B cell (primary cell): Measurements from ENCODE around the gene ACTR1B. TPM values are rescaled to one million over a fixed set of nuclear protein-coding genes. Genes with fewer than 3 reads are reported as not detected.

ENCODE experiments used
- ATAC-seq: fragments of 200-7000 bp; cut with Tn5 transposase; one replicate; pipeline ENCODE4 v1.10.0; 2021; ENCODE audit warnings: low read depth, mild to moderate bottlenecking, moderate number of reproducible peaks, moderate library complexity
- CTCF ChIA-PET: fragments of 350-600 bp; sonication (Branson Sonifier 250); formaldehyde crosslinking; loops from one replicate; lab custom pipeline; 2021; ENCODE audit warnings: antibody characterized with exemption, inconsistent platforms; lab: Charles Lee
- POLR2A ChIA-PET: fragments of 350-600 bp; sonication (Branson Sonifier 250); formaldehyde crosslinking; loops from one replicate; lab custom pipeline; 2021; ENCODE audit warnings: antibody characterized with exemption; lab: Charles Lee
- DNase-seq: peaks from one replicate; pipeline ENCODE4 v3.0.0; 2013
- H2AFZ ChIP-seq: 2 replicates; pipeline ENCODE4 v1.6.1; 2012; ENCODE audit warnings: mild to moderate bottlenecking, low read depth, low read length; ENCODE audit not compliant: insufficient read depth, poor library complexity, severe bottlenecking
- H3K27ac ChIP-seq, 2 donors: 1 replicate in 1 of 2; 2 replicates in 1 of 2; pipeline ENCODE4 v1.5.1; 2012 to 2013; ENCODE audit warnings: low read length in 2 of 2, mild to moderate bottlenecking in 2 of 2, moderate library complexity in 1 of 2
- H3K27me3 ChIP-seq, 4 experiments: fragments of 200-600 bp in 1 of 4; sonication (generic) in 1 of 4; replicated peaks in 1 of 4; 1 replicate in 2 of 4; 2 replicates in 2 of 4; pipeline versions ENCODE4 v1.6.1 to v1.7.0; 2013 to 2016; ENCODE audit warnings: low read length in 3 of 4, mild to moderate bottlenecking in 2 of 4, mixed read lengths in 1 of 4, moderate library complexity in 1 of 4; ENCODE audit not compliant: insufficient read depth in 4 of 4, control insufficient read depth in 3 of 4; ENCODE audit errors: control extremely low read depth in 1 of 4
- H3K36me3 ChIP-seq, 2 experiments: replicated peaks in 1 of 2; 1 replicate in 1 of 2; 2 replicates in 1 of 2; pipeline versions ENCODE4 v1.6.1 to v1.7.1; 2013; ENCODE audit warnings: low read length in 1 of 2; ENCODE audit not compliant: insufficient read depth in 2 of 2, control insufficient read depth in 1 of 2; ENCODE audit errors: control extremely low read depth in 1 of 2, extremely low read depth in 1 of 2
- H3K4me1 ChIP-seq, 2 donors: fragments of 200-600 bp in 1 of 2; sonication (generic) in 1 of 2; 1 replicate in 1 of 2; 2 replicates in 1 of 2; pipeline versions ENCODE4 v1.5.1 to v1.6.1; 2013 to 2017; ENCODE audit warnings: low read length in 2 of 2; ENCODE audit not compliant: control insufficient read depth in 2 of 2, insufficient read depth in 2 of 2
- H3K4me2 ChIP-seq: replicated peaks from 2 replicates; pipeline ENCODE3; 2012; ENCODE audit warnings: mild to moderate bottlenecking, low read depth, low read length; ENCODE audit not compliant: poor library complexity, severe bottlenecking
- H3K4me3 ChIP-seq, 5 experiments: fragments of 200-600 bp in 1 of 5; sonication (generic) in 1 of 5; 1 replicate in 3 of 5; 2 replicates in 2 of 5; pipeline versions ENCODE4 v1.5.1 to v1.7.0; 2011 to 2016; ENCODE audit warnings: low read length in 4 of 5, mild to moderate bottlenecking in 4 of 5, low read depth in 2 of 5, control low read depth in 1 of 5, moderate library complexity in 1 of 5; ENCODE audit not compliant: insufficient read depth in 1 of 5; ENCODE audit errors: control extremely low read depth in 1 of 5, extremely low read depth in 1 of 5
- H3K79me2 ChIP-seq: fragments of 200-600 bp; sonication (generic); one replicate; pipeline ENCODE4 v1.6.0; 2016; ENCODE audit warnings: low read length; ENCODE audit not compliant: control insufficient read depth, insufficient read depth
- H3K9ac ChIP-seq: fragments of 200-600 bp; sonication (generic); 2 replicates; pipeline ENCODE4 v1.6.1; 2017; ENCODE audit warnings: mild to moderate bottlenecking, low read length, moderate library complexity
- H3K9me3 ChIP-seq, 3 donors: one replicate each; pipeline versions ENCODE4 v1.6.1 to v1.7.1; 2013; ENCODE audit warnings: low read length in 2 of 3; ENCODE audit not compliant: control insufficient read depth in 2 of 3, insufficient read depth in 1 of 3; ENCODE audit errors: control extremely low read depth in 1 of 3
- H4K20me1 ChIP-seq: 2 replicates; pipeline ENCODE4 v1.6.0; 2012; ENCODE audit warnings: mild to moderate bottlenecking, low read length; ENCODE audit not compliant: insufficient read depth, control insufficient read depth, poor library complexity, severe bottlenecking
- H3K27ac Mint-ChIP-seq: one replicate; pipeline ENCODE4 v1.8.0; 2021; ENCODE audit warnings: mixed read lengths
- H3K27me3 Mint-ChIP-seq: one replicate; pipeline ENCODE4 v1.8.0; 2021; ENCODE audit warnings: mixed read lengths
- H3K4me1 Mint-ChIP-seq: one replicate; pipeline ENCODE4 v1.8.0; 2021; ENCODE audit warnings: mixed read lengths
- H3K4me3 Mint-ChIP-seq: one replicate; pipeline ENCODE4 v1.8.0; 2021; ENCODE audit warnings: mixed read lengths
- H3K9me3 Mint-ChIP-seq: one replicate; pipeline ENCODE4 v1.8.0; 2022; ENCODE audit warnings: mixed read lengths; ENCODE audit not compliant: insufficient read depth
- CTCF ChIP-seq: fragments of 200-600 bp; IDR thresholded peaks from one replicate; pipeline ENCODE4 v1.8.0; 2022; ENCODE audit warnings: antibody characterized with exemption, mild to moderate bottlenecking
- EZH2 ChIP-seq: IDR thresholded peaks from 2 replicates; pipeline ENCODE4 v1.6.1; 2012; ENCODE audit warnings: borderline replicate concordance, low read depth, mild to moderate bottlenecking, moderate library complexity, low read length; ENCODE audit not compliant: insufficient read depth, poor library complexity, severe bottlenecking
- WGBS: methylation state at CpG from one replicate; pipeline ENCODE4 v1.1.5; 2013; ENCODE audit warnings: missing lambda C conversion rate; ENCODE audit not compliant: insufficient coverage; 5-methylcytosine and 5-hydroxymethylcytosine counted together
- intact Hi-C: fragments of 100-400 bp; cut with micrococcal nuclease; formaldehyde crosslinking; loops from one replicate; pipeline ENCODE4 v1.10.0; 2022
- polyA plus RNA-seq: library from polyadenylated mRNA; depleted of rRNA; stranded (reverse); fragments of >200 nt; gene quantifications from 2 replicates; pipeline ENCODE4 v1.2.3, GENCODE V29; 2012
- total RNA-seq, 2 donors: library from RNA; stranded (reverse); fragments of 120-200 nt in 1 of 2; gene quantifications; 1 replicate in 1 of 2; 2 replicates in 1 of 2; pipeline versions ENCODE4 v1.2.3 to v1.2.4, GENCODE V29; 2013 to 2022

The ACTR1B gene
- total and polyA plus RNA-seq, 2 donors (not counting 1 experiment from before 2014, with no cell fraction given), result 69.0 to 143 TPM

GRCh38 chr2:97706708-97707345 is 43.0 kb upstream of the ACTR1B start:
- Mint-ChIP-seq H3K4me3 (no peak overlapping the region), H3K27me3 (peaks cover 8% of the 10 kb centered on the region), H3K27ac (no peak overlapping the region), H3K9me3 (no peaks in the 10 kb centered on the region), H3K4me1 (peaks cover 3% of the 10 kb centered on the region)
- no peak for ATAC-seq
- Histone ChIP-seq H3K79me2 (no peaks in the 10 kb centered on the region), H3K4me3 (no peak overlapping the region), H4K20me1 (no peaks in the 10 kb centered on the region), H3K4me2 (no peak overlapping the region), H3K9me3 (no peaks in the 10 kb centered on the region), H2AFZ (no peak overlapping the region), H3K4me1 (peaks cover 0 to 5% of the 10 kb centered on the region in 2 donors), H3K36me3 (no peaks in the 10 kb centered on the region), H3K27ac (no peak overlapping the region), H3K27me3 (peaks cover 0 to 6% (median 0%) of the 10 kb centered on the region in 4 experiments), H3K9ac (no peak overlapping the region)
- no peak for DNase-seq
- POLR2A ChIA-PET, result no interaction called here
- TF ChIP-seq CTCF, result no peak
- no peak for TF ChIP-seq EZH2
- intact Hi-C loops, result no loop called here
- CTCF ChIA-PET, result interaction anchor here (1.0 to 7.6 kb wide), 3 partner anchors 8 to 42 kb away, joined by 3 to 55 read pairs (median 7); no protein-coding TSS in a partner anchor
- WGBS, result 95% methylated on average over 5 of the region's 11 CpGs

GRCh38 chr2:97706112-97706511 is 42.3 kb upstream of the ACTR1B start:
- no peak overlapping the region for H3K4me2 ChIP-seq
- peaks cover 0 to 6% (median 0%) of the 10 kb centered on the region in 4 experiments for H3K27me3 ChIP-seq
- ATAC-seq, result no peak
- H3K4me1 ChIP-seq, result peaks cover 0 to 5% of the 10 kb centered on the region in 2 donors
- peaks cover 3% of the 10 kb centered on the region for H3K4me1 Mint-ChIP-seq
- no peaks in the 10 kb centered on the region for H3K79me2 ChIP-seq
- H3K9me3 Mint-ChIP-seq, result no peaks in the 10 kb centered on the region
- intact Hi-C loops, result no loop called here
- H3K27ac Mint-ChIP-seq, result no peak overlapping the region
- ChIA-PET CTCF (interaction anchor here (1.0 to 7.6 kb wide), 3 partner anchors 8 to 42 kb away, joined by 3 to 55 read pairs (median 7); no protein-coding TSS in a partner anchor), POLR2A (no interaction called here)
- peaks cover 8% of the 10 kb centered on the region for H3K27me3 Mint-ChIP-seq
- DNase-seq, result no peak
- H3K36me3 ChIP-seq, result no peaks in the 10 kb centered on the region
- no peak overlapping the region for H3K4me3 ChIP-seq
- no peak for TF ChIP-seq CTCF
- TF ChIP-seq EZH2, result no peak
- no peak overlapping the region for H3K27ac ChIP-seq
- H3K4me3 Mint-ChIP-seq, result no peak overlapping the region
- H3K9me3 ChIP-seq, result no peaks in the 10 kb centered on the region
- no peaks in the 10 kb centered on the region for H4K20me1 ChIP-seq
- no peak overlapping the region for H2AFZ ChIP-seq
- WGBS, result 100% methylated on average over 1 of the region's 13 CpGs
- no peak overlapping the region for H3K9ac ChIP-seq
